HG02973 (cell line): Measurements from ENCODE around the gene PTH1R.

Experiments
- ATAC-seq: cut with Tn5 transposase; IDR thresholded peaks from one replicate; pipeline ENCODE4 v1.9.1; 2021; ENCODE audit warnings: moderate library complexity; ENCODE audit not compliant: unreplicated experiment

The PTH1R gene

DNA sequence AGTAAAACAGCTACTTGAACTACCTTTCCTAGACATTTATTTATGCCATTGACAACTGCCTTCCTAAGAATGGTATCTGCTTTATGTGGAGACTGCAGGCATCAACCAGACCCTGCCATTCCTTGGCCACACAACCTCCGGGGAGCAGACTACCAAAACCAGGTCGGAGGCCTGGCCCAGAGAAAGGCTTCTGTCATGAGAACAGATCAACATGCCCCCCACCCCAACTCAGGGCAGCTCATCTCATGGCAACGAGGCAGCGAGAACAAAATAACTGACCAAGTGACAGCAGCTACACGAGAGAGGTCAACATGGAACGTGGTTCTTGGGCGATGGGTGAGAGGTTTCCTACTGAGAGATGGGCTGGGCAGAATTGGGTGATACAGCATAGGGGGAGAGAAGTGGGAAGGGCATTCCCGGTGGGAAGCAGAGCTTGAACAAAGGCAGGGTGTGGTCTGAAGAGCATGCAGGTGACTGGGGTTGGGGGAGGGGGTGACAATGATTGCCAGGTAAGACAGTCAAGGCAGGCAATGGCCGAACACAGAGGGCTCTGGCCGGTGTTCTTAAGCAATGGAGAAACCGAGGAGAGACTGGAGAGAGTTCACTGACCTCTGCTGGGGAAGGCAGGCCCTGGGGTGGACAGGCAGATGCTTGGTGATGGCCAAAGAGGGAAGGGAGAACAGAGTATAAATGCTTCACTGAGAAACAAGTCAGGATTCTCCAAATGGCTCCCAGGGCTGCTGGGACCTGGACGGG lies 65.1 kb downstream of the PTH1R start:
- ATAC-seq, result no peak

DNA sequence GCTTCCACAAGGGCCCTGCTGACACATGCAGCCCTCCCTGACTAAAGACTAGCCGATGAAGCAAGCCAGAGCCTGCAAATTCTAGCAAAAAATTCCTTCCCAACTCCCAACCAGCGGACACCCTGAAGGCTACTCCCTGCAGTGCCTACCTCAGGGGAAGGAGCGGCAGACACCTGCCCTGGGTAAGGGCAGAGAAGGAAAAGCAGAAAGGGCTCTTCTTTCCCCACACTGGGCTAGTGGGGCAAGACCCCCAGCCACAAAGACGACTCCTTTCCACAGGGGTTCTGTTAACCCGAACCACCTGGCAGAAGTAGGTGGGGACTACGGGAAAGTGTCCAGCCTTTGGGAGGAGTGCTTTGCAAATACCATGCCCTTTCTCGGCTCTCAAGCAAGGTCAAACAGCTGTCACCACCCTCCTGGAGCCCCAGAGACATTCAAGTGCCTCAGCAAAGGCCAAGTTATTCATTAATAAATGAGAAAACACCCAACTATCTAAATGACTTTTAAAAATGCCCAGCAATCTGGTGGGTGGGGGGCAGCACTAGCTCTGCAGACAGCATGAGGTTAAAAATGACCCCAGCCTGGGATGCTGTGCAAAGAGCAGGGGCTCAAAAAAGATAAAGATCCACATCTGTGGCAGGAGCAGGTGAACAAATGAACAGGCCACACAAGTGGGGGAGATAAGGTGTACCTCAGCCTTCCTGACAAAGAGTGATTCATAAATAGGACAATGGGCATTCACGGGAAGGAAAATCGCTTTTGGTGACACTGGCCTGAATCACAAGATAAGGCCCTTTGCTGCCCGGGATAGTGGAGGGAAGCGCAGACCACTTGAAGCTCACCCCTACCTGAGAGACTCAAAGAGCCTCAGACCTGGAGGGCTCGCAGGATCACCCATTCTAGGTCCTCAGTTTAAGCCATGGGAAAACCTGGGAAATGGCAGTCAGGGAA lies 66.0 kb downstream of the PTH1R start:
- ATAC-seq, result no peak

- no peak for ATAC-seq
These were observed 66.7 kb downstream of the PTH1R start for GRCh38 chr3:46944191-46944590.

- ATAC-seq, result no peak
These were observed 68.9 kb downstream of the PTH1R start for GRCh38 chr3:46946416-46946815.

- ATAC-seq, result no peak
These were observed 69.5 kb downstream of the PTH1R start for GRCh38 chr3:46946856-46947545.

GRCh38 chr3:46947546-46947901 lies 70.0 kb downstream of the PTH1R start:
- no peak for ATAC-seq

GRCh38 chr3:46947981-46948791 lies 70.7 kb downstream of the PTH1R start:
- no peak for ATAC-seq

- no peak for ATAC-seq
These were observed 71.5 kb downstream of the PTH1R start for GRCh38 chr3:46948830-46949671.

- ATAC-seq, result no peak
These were observed 72.7 kb downstream of the PTH1R start for GRCh38 chr3:46950177-46950576.

GRCh38 chr3:46950650-46951241 lies 73.2 kb downstream of the PTH1R start:
- ATAC-seq, result no peak

GRCh38 chr3:46952813-46953212 lies 75.3 kb downstream of the PTH1R start:
- ATAC-seq, result no peak
